ENCODE measurements around the gene GALNT9. TPM values are rescaled to one million over a fixed set of nuclear protein-coding genes. Genes with fewer than 3 reads are reported as not detected.

GALNT9 gene
- total and polyA plus RNA-seq, 2 donors (not counting 1 experiment from before 2014, with no cell fraction given): 0.10 to 2.8 TPM

- Histone ChIP-seq H3K4me3 (replicated peaks in 1 of 4; ENCODE audit: control extremely low read depth in 1 of 4, insufficient read depth in 1 of 4, low read depth in 3 of 4, low read length in 4 of 4) (no peak overlapping the region), H3K27ac (ENCODE audit: insufficient read depth, low read length) (no peak overlapping the region), H2AFZ (ENCODE audit: low read length) (no peak overlapping the region), H3K9me3 (ENCODE audit: control insufficient read depth, insufficient read depth, low read depth, low read length) (no peaks in the 10 kb centered on the region), H3K27me3 (ENCODE audit: control insufficient read depth, insufficient read depth, low read length) (peaks cover 17% of the 10 kb centered on the region), H3K9ac (ENCODE audit: insufficient read depth, low read length) (no peak overlapping the region), H3K4me1 (ENCODE audit: control insufficient read depth, extremely low read depth, insufficient read depth, low read length) (no peaks in the 10 kb centered on the region), H3K36me3 (ENCODE audit: control insufficient read depth, insufficient read depth, low read length) (no peaks in the 10 kb centered on the region), H3K4me2 (ENCODE audit: extremely low read depth, insufficient read depth, low read length) (no peak overlapping the region), H4K20me1 (ENCODE audit: control insufficient read depth, extremely low read depth, insufficient read depth, low read length) (no peaks in the 10 kb centered on the region), H3K79me2 (ENCODE audit: control insufficient read depth, insufficient read depth, low read length) (no peaks in the 10 kb centered on the region)
- TF ChIP-seq CTCF (conservative IDR thresholded peaks at IDR 0.05 in 1 of 2, IDR thresholded peaks at IDR 0.05 in 1 of 2; ENCODE audit: low read depth in 1 of 2, low read length in 2 of 2) (no peak), EZH2 (IDR thresholded peaks at IDR 0.05; ENCODE audit: low read length, missing control alignments) (no peak)
- DNase-seq (ENCODE audit: low read depth in 2 of 2): no peak
Measured at GRCh38 chr12:132201391-132202120, 127.8 kb downstream of the GALNT9 start.

- peaks cover 17% of the 10 kb centered on the region for H3K27me3 ChIP-seq (ENCODE audit: control insufficient read depth, insufficient read depth, low read length)
- TF ChIP-seq EZH2 (IDR thresholded peaks at IDR 0.05; ENCODE audit: low read length, missing control alignments) (no peak), CTCF (conservative IDR thresholded peaks at IDR 0.05 in 1 of 2, IDR thresholded peaks at IDR 0.05 in 1 of 2; ENCODE audit: low read depth in 1 of 2, low read length in 2 of 2) (no peak)
- no peak overlapping the region for H3K4me2 ChIP-seq (ENCODE audit: extremely low read depth, insufficient read depth, low read length)
- H3K27ac ChIP-seq (ENCODE audit: insufficient read depth, low read length): no peak overlapping the region
- H3K9me3 ChIP-seq (ENCODE audit: control insufficient read depth, insufficient read depth, low read depth, low read length): no peaks in the 10 kb centered on the region
- no peak overlapping the region for H3K9ac ChIP-seq (ENCODE audit: insufficient read depth, low read length)
- no peaks in the 10 kb centered on the region for H3K36me3 ChIP-seq (ENCODE audit: control insufficient read depth, insufficient read depth, low read length)
- H4K20me1 ChIP-seq (ENCODE audit: control insufficient read depth, extremely low read depth, insufficient read depth, low read length): no peaks in the 10 kb centered on the region
- no peaks in the 10 kb centered on the region for H3K4me1 ChIP-seq (ENCODE audit: control insufficient read depth, extremely low read depth, insufficient read depth, low read length)
- H3K79me2 ChIP-seq (ENCODE audit: control insufficient read depth, insufficient read depth, low read length): no peaks in the 10 kb centered on the region
- no peak overlapping the region for H3K4me3 ChIP-seq (replicated peaks in 1 of 4; ENCODE audit: control extremely low read depth in 1 of 4, insufficient read depth in 1 of 4, low read depth in 3 of 4, low read length in 4 of 4)
- no peak overlapping the region for H2AFZ ChIP-seq (ENCODE audit: low read length)
- no peak for DNase-seq (ENCODE audit: low read depth in 2 of 2)
Measured at GRCh38 chr12:132200800-132201199, 128.6 kb downstream of the GALNT9 start.

GRCh38 chr12:132199526-132200319 is 129.7 kb downstream of the GALNT9 start:
- no peak overlapping the region for H3K4me3 ChIP-seq (replicated peaks in 1 of 4; ENCODE audit: control extremely low read depth in 1 of 4, insufficient read depth in 1 of 4, low read depth in 3 of 4, low read length in 4 of 4)
- no peak for DNase-seq (ENCODE audit: low read depth in 2 of 2)
- H3K4me1 ChIP-seq (ENCODE audit: control insufficient read depth, extremely low read depth, insufficient read depth, low read length): no peaks in the 10 kb centered on the region
- no peaks in the 10 kb centered on the region for H4K20me1 ChIP-seq (ENCODE audit: control insufficient read depth, extremely low read depth, insufficient read depth, low read length)
- H3K36me3 ChIP-seq (ENCODE audit: control insufficient read depth, insufficient read depth, low read length): no peaks in the 10 kb centered on the region
- H2AFZ ChIP-seq (ENCODE audit: low read length): no peak overlapping the region
- H3K4me2 ChIP-seq (ENCODE audit: extremely low read depth, insufficient read depth, low read length): no peak overlapping the region
- no peaks in the 10 kb centered on the region for H3K9me3 ChIP-seq (ENCODE audit: control insufficient read depth, insufficient read depth, low read depth, low read length)
- H3K79me2 ChIP-seq (ENCODE audit: control insufficient read depth, insufficient read depth, low read length): no peaks in the 10 kb centered on the region
- no peak overlapping the region for H3K9ac ChIP-seq (ENCODE audit: insufficient read depth, low read length)
- peaks cover 7% of the 10 kb centered on the region for H3K27me3 ChIP-seq (ENCODE audit: control insufficient read depth, insufficient read depth, low read length)
- no peak for TF ChIP-seq EZH2 (IDR thresholded peaks at IDR 0.05; ENCODE audit: low read length, missing control alignments)
- TF ChIP-seq CTCF (conservative IDR thresholded peaks at IDR 0.05 in 1 of 2, IDR thresholded peaks at IDR 0.05 in 1 of 2; ENCODE audit: low read depth in 1 of 2, low read length in 2 of 2): no peak
- H3K27ac ChIP-seq (ENCODE audit: insufficient read depth, low read length): no peak overlapping the region
